Activated CD4-positive, alpha-beta T cell treated with anti-CD3 and anti-CD28 coated beads for 24 hours (primary cell): ENCODE results near the gene ADAMTS16.

Experiments
- DNase-seq, 2 donors: peaks; one replicate each; pipeline ENCODE4 v3.0.0-alpha.2; 2020; ENCODE audit warnings: low read depth in 2 of 2

Gene ADAMTS16

GRCh38 chr5:5315068-5315980 lies 175.2 kb downstream of the ADAMTS16 start:
- no peak for DNase-seq

GRCh38 chr5:5316334-5316733 lies 176.2 kb downstream of the ADAMTS16 start:
- DNase-seq: no peak

GRCh38 chr5:5317976-5318375 lies 177.8 kb downstream of the ADAMTS16 start:
- no peak for DNase-seq

- no peak for DNase-seq
Observed at GRCh38 chr5:5318426-5319190, 178.5 kb downstream of the ADAMTS16 start.

GRCh38 chr5:5320062-5320805 lies 180.1 kb downstream of the ADAMTS16 start:
- no peak for DNase-seq

- no peak for DNase-seq
Observed at GRCh38 chr5:5321137-5321536, 181.0 kb downstream of the ADAMTS16 start.

- no peak for DNase-seq
Observed at GRCh38 chr5:5323551-5323950, 183.4 kb downstream of the ADAMTS16 start.

GRCh38 chr5:5326115-5326758 lies 186.1 kb downstream of the ADAMTS16 start:
- no peak for DNase-seq

GRCh38 chr5:5327126-5327525 lies 187.0 kb downstream of the ADAMTS16 start:
- DNase-seq: no peak

GRCh38 chr5:5330728-5331452 lies 190.8 kb downstream of the ADAMTS16 start:
- no peak for DNase-seq

GRCh38 chr5:5331848-5332247 lies 191.7 kb downstream of the ADAMTS16 start:
- no peak for DNase-seq

GRCh38 chr5:5332287-5332686 lies 192.2 kb downstream of the ADAMTS16 start:
- DNase-seq: no peak

- no peak for DNase-seq
Observed at GRCh38 chr5:5335107-5335506, 195.0 kb downstream of the ADAMTS16 start.

GRCh38 chr5:5335700-5336264 lies 195.7 kb downstream of the ADAMTS16 start:
- DNase-seq: no peak

- DNase-seq: no peak
Observed at GRCh38 chr5:5339257-5339656, 199.1 kb downstream of the ADAMTS16 start.

- DNase-seq: no peak
Observed at GRCh38 chr5:5340206-5340729, 200.1 kb downstream of the ADAMTS16 start.

- no peak for DNase-seq
Observed at GRCh38 chr5:5341531-5342292, 201.6 kb downstream of the ADAMTS16 start.

- DNase-seq: no peak
Observed at GRCh38 chr5:5342784-5343183, 202.7 kb downstream of the ADAMTS16 start.

- DNase-seq: no peak
Observed at GRCh38 chr5:5343568-5343967, 203.4 kb downstream of the ADAMTS16 start.
